PC-3 (cell line): ENCODE measurements around the gene MAN1B1. TPM values are rescaled to one million over a fixed set of nuclear protein-coding genes. Genes with fewer than 3 reads are reported as not detected.

Source experiments
- ATAC-seq: fragments of 200-7000 bp; cut with Tn5 transposase; 2 replicates; pipeline ENCODE4 v1.9.1; 2020; ENCODE audit warnings: mild to moderate bottlenecking, moderate library complexity
- BruUV-seq: library from RNA; stranded (reverse); fragments of 400-500 nt; replicated peaks from 2 replicates; lab custom pipeline; 2021; lab: Mats Ljungman, UMichigan
- CTCF ChIA-PET: fragments of 300-600 bp; sonication (Branson Sonifier 250); formaldehyde crosslinking; loops from one replicate; lab custom pipeline; 2022; ENCODE audit warnings: antibody characterized with exemption; lab: Charles Lee
- POLR2A ChIA-PET: fragments of 300-600 bp; sonication (Branson Sonifier 250); formaldehyde crosslinking; loops from one replicate; lab custom pipeline; 2022; ENCODE audit warnings: antibody characterized with exemption; ENCODE audit not compliant: unreplicated experiment; lab: Charles Lee
- DNase-seq: peaks from one replicate; pipeline ENCODE4 v3.0.0-alpha.2; 2015
- H2AFZ ChIP-seq: fragments of 300-600 bp; sonication (generic); 2 replicates; pipeline ENCODE4 v1.6.0; 2016; ENCODE audit warnings: antibody characterized with exemption, low read length
- H3F3A ChIP-seq: fragments of 300-600 bp; sonication (generic); one replicate; pipeline ENCODE4 v1.6.0; 2017; ENCODE audit warnings: antibody characterized with exemption, low read length, control low read depth, mild to moderate bottlenecking; ENCODE audit not compliant: unreplicated experiment
- H3K27ac ChIP-seq: fragments of 300-600 bp; sonication (generic); 2 replicates; pipeline ENCODE4 v1.5.1; 2016; ENCODE audit warnings: mild to moderate bottlenecking, low read length
- H3K27me3 ChIP-seq: fragments of 300-600 bp; sonication (generic); 2 replicates; pipeline ENCODE4 v1.6.1; 2016; ENCODE audit warnings: low read length, mixed read lengths
- H3K36me3 ChIP-seq: fragments of 300-600 bp; sonication (generic); 2 replicates; pipeline ENCODE4 v1.6.1; 2016; ENCODE audit warnings: low read depth, mixed run types, low read length, mixed read lengths
- H3K4me1 ChIP-seq: fragments of 300-600 bp; sonication (generic); 2 replicates; pipeline ENCODE4 v1.5.1; 2016; ENCODE audit warnings: low read length; ENCODE audit not compliant: insufficient read depth
- H3K4me2 ChIP-seq: fragments of 300-600 bp; sonication (generic); 2 replicates; pipeline ENCODE4 v1.6.0; 2016; ENCODE audit warnings: low read length
- H3K4me3 ChIP-seq: fragments of 300-600 bp; sonication (generic); 2 replicates; pipeline ENCODE4 v1.5.1; 2016; ENCODE audit warnings: mild to moderate bottlenecking, low read length, mixed read lengths
- H3K79me2 ChIP-seq: fragments of 300-600 bp; sonication (generic); 2 replicates; pipeline ENCODE4 v1.6.1; 2017; ENCODE audit warnings: low read length, mixed read lengths
- H3K9ac ChIP-seq: fragments of 300-600 bp; sonication (generic); 2 replicates; pipeline ENCODE4 v1.6.0; 2016; ENCODE audit warnings: mild to moderate bottlenecking, low read length
- H3K9me2 ChIP-seq: fragments of 300-600 bp; sonication (generic); replicated peaks from 2 replicates; pipeline ENCODE4 v1.6.1; 2016; ENCODE audit warnings: mixed run types, low read length, mixed read lengths
- H3K9me3 ChIP-seq: fragments of 300-600 bp; sonication (generic); 2 replicates; pipeline ENCODE4 v1.6.1; 2016; ENCODE audit warnings: low read length, mixed read lengths
- H4K20me1 ChIP-seq: fragments of 300-600 bp; sonication (generic); 2 replicates; pipeline ENCODE4 v1.6.1; 2016; ENCODE audit warnings: low read length, mixed read lengths
- CTCF ChIP-seq: fragments of 300-600 bp; sonication (generic); conservative IDR thresholded peaks from 2 replicates; pipeline ENCODE4 v1.5.1; 2017; ENCODE audit warnings: antibody characterized with exemption, low read depth, mild to moderate bottlenecking, low read length
- EZH2 ChIP-seq: fragments of 300-600 bp; sonication (generic); IDR thresholded peaks from one replicate; pipeline ENCODE4 v1.6.1; 2017; ENCODE audit warnings: antibody characterized with exemption, mild to moderate bottlenecking, low read length; ENCODE audit not compliant: unreplicated experiment
- EZH2phosphoT487 ChIP-seq: fragments of 300-600 bp; sonication (generic); IDR thresholded peaks from 2 replicates; pipeline ENCODE4 v1.6.1; 2018; ENCODE audit warnings: mild to moderate bottlenecking, antibody characterized with exemption, low read length, borderline replicate concordance
- intact Hi-C: fragments of 100-400 bp; cut with micrococcal nuclease; formaldehyde crosslinking; loops from 2 replicates; pipeline ENCODE4 v1.9.0; 2023
- total RNA-seq: library from RNA; depleted of rRNA; stranded (reverse); fragments of >200 nt; gene quantifications from 2 replicates; pipeline ENCODE4 v1.2.3, GENCODE V29; 2014

MAN1B1 gene
- total RNA-seq, 1 experiment from 2014 or later = 65.5 TPM

- H3K9me2 ChIP-seq = no peaks in the 10 kb centered on the region
- H3K9me3 ChIP-seq = no peaks in the 10 kb centered on the region
- CTCF ChIA-PET = no interaction called here
- peaks cover 18% of the 10 kb centered on the region for H3K79me2 ChIP-seq
- H3K4me1 ChIP-seq = peaks cover 29% of the 10 kb centered on the region
- POLR2A ChIA-PET = no interaction called here
- no peak for ATAC-seq
- H3K27me3 ChIP-seq = no peaks in the 10 kb centered on the region
- intact Hi-C loops = no loop called here
- no peaks in the 10 kb centered on the region for H3K36me3 ChIP-seq
- no peak overlapping the region for H3K4me3 ChIP-seq
- H2AFZ ChIP-seq = no peak overlapping the region
- TF ChIP-seq EZH2phosphoT487 (no peak), EZH2 (no peak), CTCF (no peak)
- no peak overlapping the region for H3K27ac ChIP-seq
- no peak overlapping the region for H3K9ac ChIP-seq
- no peak overlapping the region for H3K4me2 ChIP-seq
- no peaks in the 10 kb centered on the region for H3F3A ChIP-seq
- no peaks in the 10 kb centered on the region for H4K20me1 ChIP-seq
- no peak for DNase-seq
- BruUV-seq = no TSS peak
These were observed 4.4 kb upstream of the MAN1B1 start for GRCh38 chr9:137082222-137082924.

- H2AFZ ChIP-seq = no peak overlapping the region
- peak overlapping the region; percentile 12; the same call in 1 of the 2 replicates for H3K4me2 ChIP-seq
- peaks cover 33% of the 10 kb centered on the region for H3K4me1 ChIP-seq
- no peaks in the 10 kb centered on the region for H3K27me3 ChIP-seq
- ATAC-seq (no peak), DNase-seq (no peak)
- H3K79me2 ChIP-seq = peaks cover 22% of the 10 kb centered on the region
- H3K9me3 ChIP-seq = no peaks in the 10 kb centered on the region
- intact Hi-C loops = no loop called here
- no peaks in the 10 kb centered on the region for H3K9me2 ChIP-seq
- no peak overlapping the region for H3K9ac ChIP-seq
- no peaks in the 10 kb centered on the region for H4K20me1 ChIP-seq
- no peaks in the 10 kb centered on the region for H3K36me3 ChIP-seq
- TF ChIP-seq EZH2 = no peak
- no peak for TF ChIP-seq EZH2phosphoT487
- TF ChIP-seq CTCF = no peak
- ChIA-PET POLR2A (no interaction called here), CTCF (interaction anchor here (0.6 kb wide), 1 partner anchor 12 kb away, joined by 3 read pairs; no protein-coding TSS in a partner anchor)
- H3K27ac ChIP-seq = peak overlapping the region; percentile 84
- BruUV-seq = no TSS peak
- no peak overlapping the region for H3K4me3 ChIP-seq
- H3F3A ChIP-seq = no peaks in the 10 kb centered on the region
These were observed 3.9 kb upstream of the MAN1B1 start for GRCh38 chr9:137082925-137083290.
